K562 (cell line): ENCODE data around the gene TGOLN2. TPM values are rescaled to one million over a fixed set of nuclear protein-coding genes. Genes with fewer than 3 reads are reported as not detected.

Experiments used
- ATF1 ChIP-seq, 2 experiments: fragments of 450-650 bp in 1 of 2; IDR thresholded peaks; 2 replicates each; pipeline ENCODE4 v1.6.1; 2016; ENCODE audit warnings: missing compliant biosample characterization in 1 of 2, missing genetic modification characterization in 1 of 2
- CHCHD3 ChIP-seq: fragments of 250-450 bp; sonication (Bioruptor Pico); IDR thresholded peaks from 2 replicates; pipeline ENCODE4 v2.1.2; 2022; ENCODE audit warnings: mild to moderate bottlenecking
- CHD1 ChIP-seq: fragments of 200-600 bp; sonication (generic); IDR thresholded peaks from one replicate; pipeline ENCODE4 v1.6.1; 2012; ENCODE audit warnings: mild to moderate bottlenecking, moderate library complexity, low read length, inconsistent platforms
- CREB5 ChIP-seq: fragments of 250-450 bp; sonication (Bioruptor Pico); IDR thresholded peaks from 2 replicates; pipeline ENCODE4 v1.5.0; 2020; ENCODE audit warnings: mild to moderate bottlenecking
- DDX20 ChIP-seq: fragments of 450-650 bp; IDR thresholded peaks from 2 replicates; pipeline ENCODE4 v1.6.1; 2016; ENCODE audit warnings: missing genetic modification characterization, low read depth, mild to moderate bottlenecking, missing compliant biosample characterization, moderate library complexity
- DIDO1 ChIP-seq: fragments of 450-650 bp; IDR thresholded peaks from 2 replicates; pipeline ENCODE4 v1.6.1; 2016; ENCODE audit warnings: low read depth, missing biosample characterization, missing genetic modification characterization
- ETV1 ChIP-seq: fragments of 450-650 bp; conservative IDR thresholded peaks from 2 replicates; pipeline ENCODE4 v1.6.1; 2016; ENCODE audit warnings: missing genetic modification characterization, control low read depth, low read depth, missing compliant biosample characterization
- EWSR1 ChIP-seq: fragments of 450-650 bp; IDR thresholded peaks from 2 replicates; pipeline ENCODE4 v1.6.1; 2018; ENCODE audit warnings: borderline replicate concordance, mild to moderate bottlenecking, low read depth, moderate library complexity; ENCODE audit not compliant: partially characterized antibody
- HNRNPL ChIP-seq: fragments of 200-400 bp; formaldehyde crosslinking; IDR thresholded peaks from 2 replicates; pipeline ENCODE4 v1.6.1; 2017; ENCODE audit warnings: low read depth, mild to moderate bottlenecking, low read length
- ILK ChIP-seq: fragments of 450-650 bp; IDR thresholded peaks from 2 replicates; pipeline ENCODE4 v1.6.1; 2016; ENCODE audit warnings: missing genetic modification characterization, low read depth, mild to moderate bottlenecking, missing compliant biosample characterization, moderate library complexity, borderline replicate concordance
- KLF13 ChIP-seq: fragments of 450-650 bp; IDR thresholded peaks from 2 replicates; pipeline ENCODE4 v1.6.1; 2016; ENCODE audit warnings: missing genetic modification characterization, low read depth, mild to moderate bottlenecking, missing compliant biosample characterization, moderate library complexity, borderline replicate concordance
- NELFE ChIP-seq: IDR thresholded peaks from 2 replicates; pipeline ENCODE4 v1.6.1; 2011; ENCODE audit warnings: mild to moderate bottlenecking; ENCODE audit not compliant: insufficient read depth, insufficient read length
- SIN3A ChIP-seq, 2 experiments: fragments of 150-350 bp in 1 of 2; IDR thresholded peaks; 2 replicates each; pipeline ENCODE4 v1.6.1; 2011 to 2016; ENCODE audit warnings: borderline replicate concordance in 2 of 2, low read depth in 2 of 2, low read length in 2 of 2, mild to moderate bottlenecking in 2 of 2, moderate library complexity in 2 of 2; ENCODE audit not compliant: control insufficient read depth in 1 of 2
- SMAD4 ChIP-seq: fragments of 250-450 bp; sonication (Bioruptor Pico); conservative IDR thresholded peaks from 2 replicates; pipeline ENCODE4 v1.8.0; 2021; ENCODE audit warnings: inconsistent platforms, mild to moderate bottlenecking, moderate library complexity
- TCF3 ChIP-seq: sonication (generic); formaldehyde crosslinking; IDR thresholded peaks from 2 replicates; pipeline ENCODE4 v1.4.0; 2020; ENCODE audit warnings: mild to moderate bottlenecking, missing genetic modification reagents
- TFAM ChIP-seq: fragments of 250-450 bp; sonication (Bioruptor Pico); conservative IDR thresholded peaks from 2 replicates; pipeline ENCODE4 v1.5.0; 2021; ENCODE audit warnings: mild to moderate bottlenecking, moderate library complexity
- ZFP30 ChIP-seq: fragments of 250-450 bp; sonication (Bioruptor Pico); IDR thresholded peaks from 2 replicates; pipeline ENCODE4 v1.8.0; 2022; ENCODE audit warnings: moderate library complexity, mild to moderate bottlenecking, inconsistent platforms, borderline replicate concordance
- ZNF134 ChIP-seq: fragments of 250-450 bp; sonication (Bioruptor Pico); conservative IDR thresholded peaks from 2 replicates; pipeline ENCODE4 v1.4.0; 2020
- ZNF197 ChIP-seq: fragments of 200-800 bp; sonication (Bioruptor generic); IDR thresholded peaks from 2 replicates; pipeline ENCODE4 v1.6.1; 2016; ENCODE audit warnings: low read depth, missing genetic modification characterization, missing compliant biosample characterization
- ZNF23 ChIP-seq: fragments of 250-450 bp; sonication (Bioruptor Pico); IDR thresholded peaks from 2 replicates; pipeline ENCODE4 v1.4.0; 2020; ENCODE audit warnings: mild to moderate bottlenecking
- ZNF695 ChIP-seq: fragments of 450-650 bp; formaldehyde crosslinking; IDR thresholded peaks from 2 replicates; pipeline ENCODE4 v1.4.0; 2020; ENCODE audit warnings: mild to moderate bottlenecking, moderate library complexity
- polyA plus RNA-seq, 8 experiments: library from polyadenylated mRNA; depleted of rRNA in 4 of 8; stranded (reverse) in 5 of 8; unstranded in 3 of 8; fragments of >200 nt; fragmentation: Nextera tagmentation in 2 of 8; fragmentation: Illumina TruSeq in 1 of 8; extraction: Ambion mirVana in 2 of 8; extraction: Trizol in 1 of 8; gene quantifications; 2 replicates each; pipeline versions ENCODE4 v1.2.1 to v1.2.3, GENCODE V29; 2011 to 2014; ENCODE audit warnings: inconsistent platforms in 1 of 8, missing spikeins in 1 of 8
- total RNA-seq, 7 experiments: library from RNA; depleted of rRNA in 6 of 7; stranded (reverse); fragments of >200 nt in 6 of 7; fragmentation: Illumina TruSeq in 2 of 7; extraction: Trizol in 2 of 7; gene quantifications; 2 replicates each; pipeline versions ENCODE4 v1.2.1 to v1.2.3, GENCODE V29; 2011 to 2021; ENCODE audit warnings: low replicate concordance in 1 of 7
- TF ChIP-seq, protein P1 (sequence below): sonication (generic); formaldehyde crosslinking; IDR thresholded peaks from 2 replicates; pipeline ENCODE4 v1.5.0; 2020; ENCODE audit warnings: missing genetic modification reagents

Gene TGOLN2
- total and polyA plus RNA-seq, 9 of the 15 experiments (the other 6 are each of a cell fraction or from before 2014, with no cell fraction given), result 13.0 to 66.5 (median 35.9) TPM

DNA sequence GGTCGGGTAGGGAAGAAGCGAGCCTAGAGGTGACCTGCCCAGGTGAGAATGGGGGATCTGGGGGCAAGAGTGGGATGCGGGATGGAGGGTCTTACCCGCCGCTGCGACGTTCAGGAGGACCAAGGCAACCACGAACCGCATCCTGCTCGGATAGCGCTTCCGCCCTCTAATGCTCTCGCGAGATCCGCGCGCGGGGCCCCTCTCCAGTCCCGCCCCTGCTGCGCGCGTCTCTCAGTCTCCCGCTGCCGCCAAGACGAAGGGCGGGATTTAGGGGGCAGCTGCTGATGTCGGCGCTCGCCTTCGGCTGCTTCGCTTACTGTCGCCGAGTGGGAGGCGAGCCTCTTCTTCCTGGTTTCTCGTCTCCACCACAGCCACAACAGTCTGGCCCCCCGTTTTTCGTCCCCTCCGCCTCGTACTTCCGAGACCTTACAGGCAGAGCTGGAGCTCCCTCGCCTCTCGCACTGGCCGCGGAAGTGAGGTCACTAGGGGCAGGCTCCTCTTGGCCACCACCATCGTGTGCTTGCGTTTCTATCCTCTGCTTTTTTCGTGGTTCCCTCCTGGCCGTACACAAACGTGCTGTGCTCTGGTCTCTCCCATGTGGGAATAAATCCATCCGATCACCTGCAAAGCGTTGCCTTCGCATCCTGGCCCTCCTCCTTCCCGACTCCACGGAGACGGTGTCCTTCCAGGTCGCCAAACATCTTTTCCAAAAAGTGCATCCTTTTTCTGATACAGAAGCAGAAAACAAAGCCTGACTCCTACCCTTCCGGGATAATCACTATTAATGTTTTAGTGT, at the start of gene TGOLN2 (continued):
- no peak for TF ChIP-seq ILK (tag)
- no peak for TF ChIP-seq ZNF134 (CRISPR knock-in tag)
- TF ChIP-seq ZNF197 (CRISPR knock-in tag), result no peak
- TF ChIP-seq ZFP30 (CRISPR knock-in tag), result no peak
- peak; percentile 47; the same call in 1 of the 2 replicates for TF ChIP-seq SMAD4 (CRISPR knock-in tag)
- no peak for TF ChIP-seq ZNF695 (CRISPR knock-in tag)
- TF ChIP-seq NELFE, result no peak
- TF ChIP-seq SIN3A (IDR thresholded peaks at IDR 0.05; ENCODE audit: borderline replicate concordance in 2 of 2, control insufficient read depth in 1 of 2, low read depth in 2 of 2, low read length in 2 of 2), result peak; percentile 29 to 77; a peak in 1 of 4 replicates
- TF ChIP-seq, protein P1, sequence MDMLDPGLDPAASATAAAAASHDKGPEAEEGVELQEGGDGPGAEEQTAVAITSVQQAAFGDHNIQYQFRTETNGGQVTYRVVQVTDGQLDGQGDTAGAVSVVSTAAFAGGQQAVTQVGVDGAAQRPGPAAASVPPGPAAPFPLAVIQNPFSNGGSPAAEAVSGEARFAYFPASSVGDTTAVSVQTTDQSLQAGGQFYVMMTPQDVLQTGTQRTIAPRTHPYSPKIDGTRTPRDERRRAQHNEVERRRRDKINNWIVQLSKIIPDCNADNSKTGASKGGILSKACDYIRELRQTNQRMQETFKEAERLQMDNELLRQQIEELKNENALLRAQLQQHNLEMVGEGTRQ, result no peak
- TF ChIP-seq ZNF23 (CRISPR knock-in tag), result no peak
- no peak for TF ChIP-seq CREB5 (CRISPR knock-in tag)
- TF ChIP-seq CHD1, result no peak
- TF ChIP-seq TCF3 (CRISPR knock-in tag), result no peak
- TF ChIP-seq HNRNPL, result no peak
- no peak for TF ChIP-seq TFAM (CRISPR knock-in tag)
- TF ChIP-seq KLF13, result no peak
- TF ChIP-seq DIDO1 (tag), result peak; percentile 34; the same call in 1 of the 2 replicates
- no peak for TF ChIP-seq ATF1 (CRISPR knock-in tag; IDR thresholded peaks at IDR 0.05)
- TF ChIP-seq ATF1 (tag; IDR thresholded peaks at IDR 0.05), result peak; percentile 95
- peak; percentile 83 for TF ChIP-seq ETV1
- TF ChIP-seq EWSR1, result no peak
- no peak for TF ChIP-seq DDX20 (tag)
- peak; percentile 85 for TF ChIP-seq CHCHD3 (CRISPR knock-in tag)
